Activated naive CD8-positive, alpha-beta T cell treated with anti-CD3 and anti-CD28 coated beads, Interleukin-2, amount 10 ng/mL, durations not matched to agents 7 days and 5 days (primary cell): ENCODE data around the gene PCSK4. TPM values are rescaled to one million over a fixed set of nuclear protein-coding genes. Genes with fewer than 3 reads are reported as not detected.

Experiments
- total RNA-seq, 2 experiments: library from RNA; stranded (reverse); gene quantifications; one replicate each; pipeline ENCODE4 v1.2.3, GENCODE V29; 2021

The PCSK4 gene
- total RNA-seq, 2 experiments from 2014 or later = 6.7 to 9.7 TPM

Other genes starting within 250 kb of the PCSK4 start
- 100 to 1,000 TPM; 157 to 161 TPM for gene ATP5F1D, start 248.6 kb downstream of the PCSK4 start, total RNA-seq
- 10 to 100 TPM; 75.2 to 80.7 TPM for gene MIDN, start 241.8 kb downstream of the PCSK4 start, total RNA-seq
- gene CIRBP, start 221.0 kb downstream of the PCSK4 start, total RNA-seq = 100 to 1,000 TPM; 327 to 342 TPM
- gene FAM174C, start 214.8 kb downstream of the PCSK4 start, total RNA-seq = 10 to 100 TPM; 44.5 to 48.3 TPM
- not detected for gene EFNA2, start 204.5 kb downstream of the PCSK4 start, total RNA-seq
- gene NDUFS7, start 106.4 kb downstream of the PCSK4 start, total RNA-seq = 100 to 1,000 TPM; 103 to 106 TPM
- 10 to 100 TPM; 17.9 to 18.9 TPM for gene GAMT, start 88.8 kb downstream of the PCSK4 start, total RNA-seq
- gene DAZAP1, start 82.8 kb downstream of the PCSK4 start, total RNA-seq = 100 to 1,000 TPM; 214 to 217 TPM
- 1,000 to 10,000 TPM; 1,438 to 1,457 TPM for gene RPS15, start 52.0 kb downstream of the PCSK4 start, total RNA-seq
- under 1 TPM; 0.06 to 0.11 TPM for gene APC2, start 40.2 kb downstream of the PCSK4 start, total RNA-seq
- 10 to 100 TPM; 48.0 to 51.2 TPM for gene C19orf25, start 11.1 kb downstream of the PCSK4 start, total RNA-seq
- gene REEP6, start 831 bp upstream of the PCSK4 start, total RNA-seq = 1 to 10 TPM; 2.2 to 2.8 TPM
- gene ADAMTSL5, start 22.7 kb upstream of the PCSK4 start, total RNA-seq = 1 to 10 TPM; 1.8 to 2.1 TPM
- gene PLK5, start 33.7 kb upstream of the PCSK4 start, total RNA-seq = not detected
- 1 to 10 TPM; 7.0 to 7.8 TPM for gene MEX3D, start 78.0 kb upstream of the PCSK4 start, total RNA-seq
- gene MBD3, start 102.5 kb upstream of the PCSK4 start, total RNA-seq = 10 to 100 TPM; 68.9 to 72.7 TPM
- gene UQCR11, start 115.1 kb upstream of the PCSK4 start, total RNA-seq = 100 to 1,000 TPM; 176 to 181 TPM
- gene TCF3, start 162.3 kb upstream of the PCSK4 start, total RNA-seq = 100 to 1,000 TPM; 102 to 109 TPM